ENCODE results near the gene MAD1L1.

Gene MAD1L1

GRCh38 chr7:1883834-1884582, 348.7 kb downstream of the MAD1L1 start:
- Histone ChIP-seq H3K9ac (ENCODE audit: low read length) (no peak overlapping the region), H3K79me2 (ENCODE audit: insufficient read depth, low read length) (no peaks in the 10 kb centered on the region), H3K9me2 (replicated peaks; ENCODE audit: insufficient read depth, low read length) (no peaks in the 10 kb centered on the region), H3K36me3 (ENCODE audit: low read length) (no peaks in the 10 kb centered on the region), H3K4me2 (ENCODE audit: low read depth, low read length, poor library complexity, severe bottlenecking) (no peak overlapping the region), H4K20me1 (ENCODE audit: low read depth, low read length) (no peaks in the 10 kb centered on the region), H3K27ac (ENCODE audit: low read depth, low read length) (no peak overlapping the region), H2AFZ (ENCODE audit: low read depth, low read length, severe bottlenecking) (no peak overlapping the region), H3K9me3 (ENCODE audit: insufficient read depth, low read length) (no peaks in the 10 kb centered on the region; the same call in 1 of the 2 replicates), H3K4me3 (ENCODE audit: insufficient read depth, low read length, poor library complexity, severe bottlenecking) (no peak overlapping the region), H3K27me3 (ENCODE audit: low read length) (no peaks in the 10 kb centered on the region), H3F3A (ENCODE audit: insufficient read depth) (no peaks in the 10 kb centered on the region)
- TF ChIP-seq EZH2phosphoT487 (conservative IDR thresholded peaks at IDR 0.05; ENCODE audit: low read length): no peak
- TF ChIP-seq CTCF (IDR thresholded peaks at IDR 0.05; ENCODE audit: insufficient read depth, low read length, poor library complexity, severe bottlenecking): no peak

- TF ChIP-seq EZH2phosphoT487 (conservative IDR thresholded peaks at IDR 0.05; ENCODE audit: low read length) (no peak), CTCF (IDR thresholded peaks at IDR 0.05; ENCODE audit: insufficient read depth, low read length, poor library complexity, severe bottlenecking) (no peak)
- no peak overlapping the region for H3K27ac ChIP-seq (ENCODE audit: low read depth, low read length)
- H3K79me2 ChIP-seq (ENCODE audit: insufficient read depth, low read length): no peaks in the 10 kb centered on the region
- no peaks in the 10 kb centered on the region for H4K20me1 ChIP-seq (ENCODE audit: low read depth, low read length)
- no peak overlapping the region for H2AFZ ChIP-seq (ENCODE audit: low read depth, low read length, severe bottlenecking)
- no peaks in the 10 kb centered on the region; the same call in 1 of the 2 replicates for H3K9me3 ChIP-seq (ENCODE audit: insufficient read depth, low read length)
- H3K9me2 ChIP-seq (replicated peaks; ENCODE audit: insufficient read depth, low read length): no peaks in the 10 kb centered on the region
- H3F3A ChIP-seq (ENCODE audit: insufficient read depth): no peaks in the 10 kb centered on the region
- no peaks in the 10 kb centered on the region for H3K27me3 ChIP-seq (ENCODE audit: low read length)
- no peak overlapping the region for H3K4me3 ChIP-seq (ENCODE audit: insufficient read depth, low read length, poor library complexity, severe bottlenecking)
- H3K36me3 ChIP-seq (ENCODE audit: low read length): 0 out of 2 replicates have a peak, but pooled peaks cover 2% of the 10 kb centered on the region
- no peak overlapping the region for H3K4me2 ChIP-seq (ENCODE audit: low read depth, low read length, poor library complexity, severe bottlenecking)
- H3K9ac ChIP-seq (ENCODE audit: low read length): no peak overlapping the region
These were observed 349.5 kb downstream of the MAD1L1 start for GRCh38 chr7:1883031-1883761.

GRCh38 chr7:1882451-1882850, 350.3 kb downstream of the MAD1L1 start:
- H3K4me2 ChIP-seq (ENCODE audit: low read depth, low read length, poor library complexity, severe bottlenecking): no peak overlapping the region
- H3K9me2 ChIP-seq (replicated peaks; ENCODE audit: insufficient read depth, low read length): no peaks in the 10 kb centered on the region
- H4K20me1 ChIP-seq (ENCODE audit: low read depth, low read length): no peaks in the 10 kb centered on the region
- 0 out of 2 replicates have a peak, but pooled peaks cover 2% of the 10 kb centered on the region for H3K36me3 ChIP-seq (ENCODE audit: low read length)
- H3K79me2 ChIP-seq (ENCODE audit: insufficient read depth, low read length): no peaks in the 10 kb centered on the region
- H3K9me3 ChIP-seq (ENCODE audit: insufficient read depth, low read length): no peaks in the 10 kb centered on the region
- H3K27me3 ChIP-seq (ENCODE audit: low read length): no peaks in the 10 kb centered on the region
- TF ChIP-seq EZH2phosphoT487 (conservative IDR thresholded peaks at IDR 0.05; ENCODE audit: low read length) (no peak), CTCF (IDR thresholded peaks at IDR 0.05; ENCODE audit: insufficient read depth, low read length, poor library complexity, severe bottlenecking) (no peak)
- H3K9ac ChIP-seq (ENCODE audit: low read length): no peak overlapping the region
- H3K4me3 ChIP-seq (ENCODE audit: insufficient read depth, low read length, poor library complexity, severe bottlenecking): no peak overlapping the region
- H3F3A ChIP-seq (ENCODE audit: insufficient read depth): no peaks in the 10 kb centered on the region
- no peak overlapping the region for H3K27ac ChIP-seq (ENCODE audit: low read depth, low read length)
- no peak overlapping the region for H2AFZ ChIP-seq (ENCODE audit: low read depth, low read length, severe bottlenecking)
